Muscle of leg (tissue), 11 donors: ENCODE results near the gene FSCB. TPM values are rescaled to one million over a fixed set of nuclear protein-coding genes. Genes with fewer than 3 reads are reported as not detected.
A peak's percentile ranks its signal among the peaks of the same experiment; 100 is the strongest.

Experiments used
- DNase-seq: peaks from one replicate; pipeline ENCODE4 v3.0.0; 2013
- H3K27ac ChIP-seq: one replicate; pipeline ENCODE4 v1.5.1; 2013; ENCODE audit warnings: mild to moderate bottlenecking, low read length, control low read depth
- H3K27me3 ChIP-seq: one replicate; pipeline ENCODE4 v1.6.1; 2013; ENCODE audit warnings: low read length; ENCODE audit not compliant: control insufficient read depth, insufficient read depth
- H3K36me3 ChIP-seq: one replicate; pipeline ENCODE4 v1.6.1; 2013; ENCODE audit warnings: low read length; ENCODE audit not compliant: control insufficient read depth, insufficient read depth
- H3K4me1 ChIP-seq: one replicate; pipeline ENCODE4 v1.6.1; 2013; ENCODE audit warnings: low read length; ENCODE audit not compliant: control insufficient read depth, insufficient read depth
- H3K4me3 ChIP-seq: one replicate; pipeline ENCODE4 v1.5.1; 2013; ENCODE audit warnings: low read length, control low read depth
- H3K9me3 ChIP-seq: replicated peaks from 2 replicates; pipeline ENCODE4 v1.6.1; 2013; ENCODE audit warnings: low read depth, low read length; ENCODE audit not compliant: control insufficient read depth
- WGBS: methylation state at CpG from one replicate; pipeline ENCODE4 v1.1.5; 2013; ENCODE audit warnings: missing lambda C conversion rate; ENCODE audit not compliant: insufficient coverage; 5-methylcytosine and 5-hydroxymethylcytosine counted together
- polyA plus RNA-seq, 8 donors: library from polyadenylated mRNA; unstranded; fragments of 120-200 nt; gene quantifications; one replicate each; pipeline versions ENCODE4 v1.2.1 to v1.2.3, GENCODE V29; 2013; ENCODE audit warnings: inconsistent platforms in 1 of 8, low replicate concordance in 1 of 8; ENCODE audit not compliant: insufficient read length in 8 of 8, insufficient read depth in 1 of 8
- total RNA-seq: library from RNA; stranded (reverse); fragments of 120-200 nt; gene quantifications from one replicate; pipeline ENCODE4 v1.2.4, GENCODE V29; 2013

FSCB gene
- total and polyA plus RNA-seq, 9 donors, result 0.04 TPM; not detected in 8

- no peak overlapping the region for H3K27ac ChIP-seq
- 80% methylated on average over 1 of the region's 2 CpGs for WGBS
- H3K4me3 ChIP-seq, result no peak overlapping the region
- H3K27me3 ChIP-seq, result no peaks in the 10 kb centered on the region
- DNase-seq, result peak; percentile 2
- no peaks in the 10 kb centered on the region for H3K36me3 ChIP-seq
- H3K9me3 ChIP-seq, result no peaks in the 10 kb centered on the region
- no peaks in the 10 kb centered on the region for H3K4me1 ChIP-seq
Measured at GRCh38 chr14:44490966-44491365, 16.1 kb downstream of the FSCB start.

- Histone ChIP-seq H3K4me3 (no peak overlapping the region), H3K36me3 (no peaks in the 10 kb centered on the region), H3K27ac (no peak overlapping the region), H3K27me3 (no peaks in the 10 kb centered on the region), H3K9me3 (no peaks in the 10 kb centered on the region), H3K4me1 (no peaks in the 10 kb centered on the region)
- WGBS, result no CpG with 5 or more reads among the region's 1 CpG
- peak; percentile 15 for DNase-seq
Measured at GRCh38 chr14:44477953-44478352, 29.1 kb downstream of the FSCB start.

GRCh38 chr14:44468771-44469170 lies 38.3 kb downstream of the FSCB start:
- no peak for DNase-seq
- H3K4me1 ChIP-seq, result no peaks in the 10 kb centered on the region
- H3K27me3 ChIP-seq, result no peaks in the 10 kb centered on the region
- H3K36me3 ChIP-seq, result no peaks in the 10 kb centered on the region
- H3K27ac ChIP-seq, result no peak overlapping the region
- H3K4me3 ChIP-seq, result no peak overlapping the region
- no peaks in the 10 kb centered on the region for H3K9me3 ChIP-seq

GRCh38 chr14:44463356-44464004 lies 43.6 kb downstream of the FSCB start:
- Histone ChIP-seq H3K4me1 (peaks cover 8% of the 10 kb centered on the region), H3K9me3 (no peaks in the 10 kb centered on the region), H3K36me3 (no peaks in the 10 kb centered on the region), H3K27ac (no peak overlapping the region), H3K4me3 (no peak overlapping the region), H3K27me3 (no peaks in the 10 kb centered on the region)
- WGBS, result 46% methylated on average over 2 of the region's 4 CpGs
- peak; percentile 27 for DNase-seq

- H3K9me3 ChIP-seq, result no peaks in the 10 kb centered on the region
- H3K27ac ChIP-seq, result peak overlapping the region; percentile 51
- peak; percentile 63 for DNase-seq
- peaks cover 8% of the 10 kb centered on the region for H3K4me1 ChIP-seq
- H3K36me3 ChIP-seq, result no peaks in the 10 kb centered on the region
- no CpG with 5 or more reads among the region's 1 CpG for WGBS
- H3K4me3 ChIP-seq, result no peak overlapping the region
- H3K27me3 ChIP-seq, result no peaks in the 10 kb centered on the region
Measured at GRCh38 chr14:44462381-44462780, 44.7 kb downstream of the FSCB start.

GRCh38 chr14:44461811-44462210 lies 45.3 kb downstream of the FSCB start:
- H3K36me3 ChIP-seq, result no peaks in the 10 kb centered on the region
- WGBS, result no CpG with 5 or more reads among the region's 2 CpGs

More at GRCh38 chr14:44461811-44462210, 45.3 kb downstream of the FSCB start:
- Histone ChIP-seq H3K27me3 (no peaks in the 10 kb centered on the region), H3K4me3 (no peak overlapping the region), H3K27ac (no peak overlapping the region), H3K4me1 (peaks cover 8% of the 10 kb centered on the region), H3K9me3 (peaks cover 3% of the 10 kb centered on the region)
- no peak for DNase-seq
